ENCODE data around the gene ETNK1.
"Not testable (repeated sequence)": the region's sequence is repeated elsewhere in the genome, so short reads cannot be mapped to it uniquely, and the experiment has no call there.

ETNK1 gene, protein sequence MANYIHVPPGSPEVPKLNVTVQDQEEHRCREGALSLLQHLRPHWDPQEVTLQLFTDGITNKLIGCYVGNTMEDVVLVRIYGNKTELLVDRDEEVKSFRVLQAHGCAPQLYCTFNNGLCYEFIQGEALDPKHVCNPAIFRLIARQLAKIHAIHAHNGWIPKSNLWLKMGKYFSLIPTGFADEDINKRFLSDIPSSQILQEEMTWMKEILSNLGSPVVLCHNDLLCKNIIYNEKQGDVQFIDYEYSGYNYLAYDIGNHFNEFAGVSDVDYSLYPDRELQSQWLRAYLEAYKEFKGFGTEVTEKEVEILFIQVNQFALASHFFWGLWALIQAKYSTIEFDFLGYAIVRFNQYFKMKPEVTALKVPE

DNA sequence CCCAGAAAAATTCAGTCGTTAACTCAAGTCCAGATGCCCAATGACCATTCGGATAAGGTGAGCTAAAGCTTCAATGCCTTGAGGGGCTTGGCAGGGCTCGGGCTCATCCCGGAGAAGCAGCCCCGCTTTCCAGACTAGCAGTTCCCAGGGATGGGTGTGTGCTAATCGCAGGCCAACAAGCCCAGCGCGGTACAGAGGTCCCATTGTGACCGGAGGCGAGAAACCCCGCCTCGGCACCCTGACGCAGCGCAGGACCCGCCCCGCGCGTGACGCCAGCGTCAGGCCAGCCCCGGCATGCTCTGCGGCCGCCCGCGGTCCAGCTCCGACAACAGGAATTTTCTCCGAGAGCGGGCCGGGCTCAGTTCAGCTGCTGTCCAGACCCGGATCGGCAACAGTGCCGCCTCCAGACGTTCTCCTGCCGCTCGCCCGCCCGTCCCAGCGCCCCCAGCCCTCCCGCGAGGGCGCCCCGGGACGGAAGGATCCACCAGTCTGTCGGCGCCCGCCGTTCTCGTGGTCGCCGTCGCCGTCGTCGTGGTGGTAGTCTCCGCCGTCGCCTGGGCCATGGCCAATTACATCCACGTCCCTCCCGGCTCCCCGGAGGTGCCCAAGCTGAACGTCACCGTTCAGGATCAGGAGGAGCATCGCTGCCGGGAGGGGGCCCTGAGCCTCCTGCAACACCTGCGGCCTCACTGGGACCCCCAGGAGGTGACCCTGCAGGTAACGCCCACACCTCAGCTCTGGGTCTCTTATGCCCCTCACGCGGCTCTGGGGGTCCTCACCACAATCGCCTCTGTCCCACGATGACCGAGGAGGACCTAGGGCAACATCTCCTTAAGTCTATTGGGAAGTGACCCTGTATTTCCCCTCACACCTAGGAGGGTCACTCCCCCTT is at the start of gene ETNK1:
Gene ETNK1 (plus strand): TSS at position 302 of the 892 bp plus-strand sequence. CDS start 260 bp downstream, at position 562.
- DNase-seq = peak; percentile 84 to 96 (median 95)

DNA sequence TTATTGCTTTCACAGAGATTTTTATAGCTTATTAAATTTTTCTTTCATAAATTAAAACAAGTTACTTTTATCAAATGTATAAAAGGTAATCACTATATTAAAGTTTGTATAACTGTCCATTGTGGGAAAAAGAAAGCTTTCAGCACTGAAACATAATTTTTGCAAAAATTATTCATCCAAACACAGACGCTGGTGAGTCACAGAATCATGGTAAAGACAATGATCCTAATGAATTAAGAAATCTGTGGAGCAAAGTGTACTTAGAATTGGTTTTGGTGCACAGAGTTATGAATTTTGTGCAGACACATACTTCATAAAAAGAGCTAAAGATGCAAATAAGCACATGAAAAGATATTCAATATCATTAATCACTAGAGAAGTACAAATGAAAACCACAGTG is 48.9 kb upstream of the ETNK1 start:
- DNase-seq = no peak

DNA sequence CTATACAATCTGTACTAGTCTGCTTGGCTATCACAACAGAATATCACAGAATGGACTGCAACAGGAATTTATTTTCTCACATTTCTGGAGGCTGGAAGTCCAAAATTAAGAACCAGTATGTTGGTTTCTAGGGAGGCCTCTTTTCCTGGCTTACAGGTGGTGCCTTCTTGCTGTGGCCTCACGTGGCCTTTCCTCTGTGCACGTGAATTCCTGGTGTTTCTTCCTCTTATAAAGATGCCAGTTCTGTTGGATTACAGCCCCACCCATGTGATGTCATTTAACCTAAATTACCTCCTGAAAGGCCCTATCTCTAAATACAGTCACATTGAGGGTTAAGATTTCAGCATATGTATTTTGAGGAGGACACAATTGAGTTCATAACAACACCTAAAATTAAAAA is 48.5 kb upstream of the ETNK1 start:
- DNase-seq = no peak

DNA sequence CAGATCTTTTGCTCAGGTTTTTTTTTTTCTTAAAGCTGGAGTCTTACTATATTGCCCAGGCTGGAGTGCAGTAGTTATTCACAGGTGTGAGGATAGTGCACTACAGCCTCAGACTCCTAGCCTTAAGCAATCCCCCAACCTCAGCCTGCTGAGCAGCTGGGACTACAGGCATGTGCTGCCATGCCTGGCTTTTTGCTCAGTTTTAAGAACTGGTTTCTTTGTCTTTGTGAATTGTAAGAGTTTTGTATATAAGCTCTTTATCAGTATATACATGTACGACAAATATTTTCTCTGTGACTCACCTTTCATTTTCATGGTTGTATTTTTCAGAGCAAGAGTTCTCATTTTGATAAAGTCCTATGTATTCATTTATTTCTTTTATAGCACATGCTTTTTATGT is 47.3 kb upstream of the ETNK1 start:
- no peak for DNase-seq

DNA sequence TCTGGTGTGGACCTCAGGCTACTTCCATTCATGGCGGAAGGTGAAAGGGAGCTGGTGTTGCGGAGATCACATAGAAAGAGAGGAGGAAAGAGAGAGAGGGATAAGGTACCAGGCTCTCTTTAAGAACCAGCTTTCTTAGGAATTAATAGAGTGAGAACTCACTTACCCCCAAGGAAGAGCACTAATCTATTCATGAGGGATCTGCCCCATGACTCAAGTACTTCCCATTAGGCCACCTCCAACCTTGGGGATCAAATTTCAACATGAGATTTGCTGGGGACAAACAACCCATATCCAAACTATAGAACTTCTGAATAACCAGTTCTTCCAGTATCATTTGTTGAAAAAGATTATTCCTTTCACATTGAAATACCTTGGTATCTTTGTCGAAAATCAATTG is 46.6 kb upstream of the ETNK1 start:
- DNase-seq = no peak

DNA sequence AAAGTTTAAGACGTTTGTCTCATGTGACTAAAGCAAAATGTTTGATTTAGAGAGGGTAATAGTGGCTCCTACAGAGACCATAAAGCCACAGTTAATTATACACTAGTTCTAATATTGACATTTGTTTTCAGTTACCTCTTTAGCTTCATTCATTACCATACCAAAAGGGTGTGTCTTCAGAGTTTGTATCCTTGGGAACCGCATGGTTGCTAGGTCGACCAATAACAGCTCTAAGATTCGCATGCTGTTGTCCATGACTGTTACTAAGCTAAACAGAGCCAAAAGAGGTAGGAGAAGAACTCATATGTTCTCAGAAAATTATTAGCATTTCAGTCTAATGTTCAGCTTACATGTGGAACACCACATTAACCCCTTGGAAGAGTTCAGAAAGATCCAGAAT is 36.2 kb upstream of the ETNK1 start:
- peak in 2 of 3 experiments; percentile 58 to 92 for DNase-seq

DNA sequence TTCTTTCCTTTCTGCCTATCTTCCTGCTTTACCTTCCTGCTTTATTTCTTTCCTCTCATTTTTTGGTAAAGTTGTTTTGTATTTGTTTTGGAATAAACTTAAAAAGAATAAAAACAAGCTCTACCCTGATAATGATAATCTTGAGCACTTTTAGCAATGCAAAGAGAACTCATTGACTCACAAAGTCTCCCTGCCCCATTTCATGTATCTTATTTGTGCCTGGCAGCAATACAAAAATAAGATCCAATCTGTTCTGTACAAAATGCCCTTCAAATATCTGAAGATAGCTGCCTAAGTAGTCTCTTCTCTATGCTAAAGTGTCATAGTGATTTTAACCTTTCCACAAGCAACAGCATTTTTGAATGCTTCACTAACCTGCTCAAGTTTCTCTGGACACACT is 31.1 kb upstream of the ETNK1 start:
- no peak for DNase-seq

DNA sequence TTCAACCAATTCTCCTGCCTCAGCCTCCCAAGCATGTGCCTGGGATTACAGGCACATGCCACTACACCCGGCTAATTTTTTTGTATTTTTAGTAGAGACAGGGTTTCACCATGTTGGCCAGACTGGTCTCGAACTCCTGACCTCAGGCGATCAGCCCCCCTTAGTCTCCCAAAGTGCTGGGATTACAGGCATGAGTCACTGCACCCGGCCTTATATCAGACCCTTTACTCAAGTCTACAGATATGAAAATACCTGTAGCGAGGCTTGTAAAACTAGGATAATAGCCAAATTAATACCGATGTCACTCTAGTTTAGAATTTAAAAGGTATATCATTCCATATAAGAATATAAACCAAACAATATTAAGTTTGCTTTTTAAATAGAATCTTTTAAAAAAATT is 27.4 kb upstream of the ETNK1 start:
- DNase-seq = not testable (repeated sequence)

DNA sequence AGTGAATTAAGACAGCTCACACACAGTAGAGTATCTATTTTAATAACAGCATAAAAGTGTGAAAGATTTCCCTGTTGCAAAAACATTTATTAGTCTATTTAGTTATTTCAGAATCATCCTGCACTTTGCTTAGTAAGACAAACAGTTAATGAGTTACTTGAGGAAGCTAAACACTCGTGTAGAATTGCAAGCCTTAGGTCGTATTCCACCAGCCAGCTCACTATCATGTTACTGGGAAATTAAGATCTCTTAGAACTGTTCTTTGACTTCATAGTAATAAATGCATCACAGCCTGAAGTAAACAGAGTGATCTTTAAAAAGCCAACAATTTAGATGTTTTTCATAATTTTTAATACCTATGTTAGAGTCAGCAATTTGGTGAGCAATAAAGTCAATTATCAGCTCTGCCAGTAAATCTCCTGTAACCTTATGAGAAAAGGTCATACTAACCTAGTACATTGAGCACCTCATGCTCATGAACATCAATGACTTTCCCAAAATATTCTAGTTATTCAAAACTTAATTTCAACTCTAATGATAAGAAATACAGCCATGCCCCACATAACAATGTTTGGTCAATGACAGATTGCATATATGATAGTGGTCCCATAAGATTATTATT is 26.7 kb upstream of the ETNK1 start:
- no peak for DNase-seq

DNA sequence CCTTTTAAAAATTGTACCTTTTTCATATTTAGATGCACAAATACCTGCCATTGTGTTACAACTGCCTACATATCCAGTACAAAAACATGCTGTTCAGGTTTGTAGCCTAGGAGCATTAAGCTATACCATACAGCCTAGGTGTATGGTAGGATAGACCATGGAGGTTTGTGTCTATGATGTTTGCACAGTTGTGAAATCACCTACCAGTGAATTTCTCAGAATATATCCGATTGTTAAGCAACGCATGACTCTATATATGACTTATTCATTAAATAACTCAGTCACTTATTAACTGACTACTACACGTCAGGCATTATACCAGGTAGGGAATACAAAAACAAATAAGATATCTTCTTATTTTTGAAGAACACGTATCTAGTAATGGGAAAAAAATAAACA is 26.2 kb upstream of the ETNK1 start:
- DNase-seq = no peak

DNA sequence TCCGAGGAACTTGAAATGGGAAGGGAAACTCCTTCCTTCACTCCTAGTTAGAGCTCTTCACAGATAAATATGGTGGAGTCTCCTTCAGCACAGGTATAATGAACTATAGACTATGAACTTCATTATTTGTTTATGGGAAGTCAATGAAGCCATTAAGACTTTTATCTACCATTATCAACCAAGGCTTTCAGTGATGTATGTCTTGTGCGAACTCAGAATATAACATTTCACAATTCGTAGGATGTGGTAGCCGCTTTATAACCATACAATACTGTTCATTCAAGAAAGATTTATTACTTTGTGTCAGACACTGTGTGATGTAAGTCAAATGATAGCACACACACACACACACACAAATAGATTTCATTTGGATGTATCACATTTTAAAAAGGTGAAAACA is 24.8 kb upstream of the ETNK1 start:
- DNase-seq = no peak

DNA sequence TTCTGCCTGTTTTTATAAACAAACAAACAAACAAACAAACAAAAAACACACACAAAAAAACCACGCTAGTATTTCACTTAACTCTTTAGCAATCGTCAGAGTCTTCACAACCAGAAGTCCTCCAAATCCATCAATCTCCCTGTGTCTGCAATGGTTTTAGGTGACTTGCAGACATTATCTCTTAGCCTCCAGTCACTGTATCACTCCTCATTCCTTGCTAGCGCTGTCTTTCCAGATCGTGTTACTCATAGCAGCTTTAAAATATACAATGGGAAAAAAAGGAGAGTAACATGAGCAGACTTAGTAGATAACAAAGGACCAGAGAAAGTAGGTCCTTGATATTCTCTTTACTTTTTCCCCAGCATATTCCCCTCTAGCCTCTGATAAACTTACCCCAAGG is 15.5 kb upstream of the ETNK1 start:
- DNase-seq = no peak

DNA sequence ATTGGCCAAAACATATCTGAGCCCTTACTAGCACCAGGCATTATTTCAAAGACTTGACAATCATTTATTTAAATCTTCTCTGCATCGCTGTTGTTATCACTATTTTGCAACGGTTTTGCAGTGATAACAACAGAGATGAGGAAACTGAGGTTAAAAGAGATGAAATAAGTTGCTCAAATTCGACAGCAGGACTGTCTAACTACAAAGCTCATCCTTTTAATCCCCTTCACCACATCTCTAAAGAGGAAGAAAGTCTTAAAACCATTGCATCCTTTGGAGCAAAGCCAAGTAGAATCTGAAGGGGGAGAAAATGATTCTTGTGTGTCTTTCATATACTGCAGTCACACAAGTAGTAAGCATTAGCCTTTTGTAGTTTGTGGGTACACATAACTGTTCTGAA is 14.8 kb upstream of the ETNK1 start:
- DNase-seq = no peak

DNA sequence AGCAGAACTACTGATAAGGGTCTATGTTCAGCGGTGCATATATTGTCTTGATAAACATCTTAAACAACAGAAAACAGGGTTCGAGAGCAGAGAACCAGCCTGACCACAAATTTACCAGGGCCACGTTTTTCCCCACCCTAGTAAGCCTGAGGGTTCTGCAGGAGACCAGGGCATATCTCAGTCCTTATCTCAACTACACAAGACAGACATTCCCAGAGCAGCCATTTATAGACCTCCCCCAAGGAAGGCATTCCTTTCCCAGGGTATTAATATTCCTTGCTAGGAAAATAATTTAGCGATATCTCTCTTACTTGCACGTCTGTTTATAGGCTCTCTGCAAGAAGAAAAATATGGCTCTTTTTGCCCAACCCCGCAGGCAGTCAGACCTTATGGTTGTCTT is 12.1 kb upstream of the ETNK1 start:
- not testable (repeated sequence) for DNase-seq

DNA sequence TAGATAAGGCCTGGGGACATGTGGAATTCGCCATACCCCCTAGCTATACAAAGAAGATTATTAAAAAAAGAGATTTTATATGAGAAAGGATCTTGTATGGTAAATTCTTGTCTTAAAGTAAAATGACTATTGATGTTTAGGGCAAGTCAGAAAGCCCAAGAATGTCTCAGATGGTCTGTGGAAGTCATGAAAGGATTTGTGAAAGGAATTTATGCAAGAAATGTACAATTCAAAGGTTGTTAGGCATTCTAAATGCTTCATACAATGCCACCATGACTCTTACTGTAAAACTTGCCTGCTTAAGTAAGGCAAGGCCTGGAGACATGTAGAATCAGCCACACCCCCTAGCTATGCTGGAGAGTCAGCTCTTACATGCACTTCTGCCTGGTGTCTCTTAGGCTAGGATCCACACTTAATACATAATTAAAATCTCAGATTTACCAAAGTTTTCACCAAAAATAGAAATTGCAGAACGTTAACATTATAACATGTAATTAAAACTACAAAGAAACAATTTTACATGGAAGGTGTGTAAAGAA is 8.9 kb upstream of the ETNK1 start:
- no peak for DNase-seq

DNA sequence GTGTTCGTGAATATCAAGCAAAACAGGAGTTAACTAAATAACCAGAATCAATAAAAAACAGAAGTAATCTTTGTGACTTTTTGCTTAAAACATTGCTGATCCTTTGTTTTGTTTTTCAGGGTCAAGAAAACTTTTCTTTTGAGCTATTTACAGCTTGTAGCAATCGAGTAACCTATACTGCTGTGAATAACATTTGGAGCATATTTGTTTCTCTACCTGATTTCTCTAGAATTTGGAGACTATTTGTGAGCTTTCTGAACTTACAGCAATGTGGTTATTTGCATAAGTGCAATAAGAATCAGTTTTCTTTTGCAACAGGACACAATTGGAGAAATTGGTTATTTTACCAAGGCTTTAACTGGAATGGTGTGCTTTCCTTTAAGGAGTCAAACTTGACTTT is 7.3 kb upstream of the ETNK1 start:
- no peak for DNase-seq

DNA sequence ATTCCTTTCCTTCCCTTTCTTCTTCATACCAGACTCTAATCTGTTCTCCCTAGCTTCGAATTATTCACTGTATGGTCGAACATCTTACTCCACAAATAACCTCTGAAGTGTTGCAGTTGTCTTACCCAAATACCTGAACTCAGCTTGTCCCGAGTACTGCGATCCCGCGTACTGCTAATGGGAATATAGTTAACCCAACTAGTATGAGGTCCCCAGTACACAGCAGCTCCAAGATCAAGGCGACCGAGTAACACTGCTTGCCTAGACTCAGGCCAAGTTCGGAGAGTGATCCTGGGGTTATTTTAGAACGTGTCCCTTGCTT is 462 bp upstream of the ETNK1 start:
- DNase-seq = peak in 1 of 3 experiments; percentile 92

DNA sequence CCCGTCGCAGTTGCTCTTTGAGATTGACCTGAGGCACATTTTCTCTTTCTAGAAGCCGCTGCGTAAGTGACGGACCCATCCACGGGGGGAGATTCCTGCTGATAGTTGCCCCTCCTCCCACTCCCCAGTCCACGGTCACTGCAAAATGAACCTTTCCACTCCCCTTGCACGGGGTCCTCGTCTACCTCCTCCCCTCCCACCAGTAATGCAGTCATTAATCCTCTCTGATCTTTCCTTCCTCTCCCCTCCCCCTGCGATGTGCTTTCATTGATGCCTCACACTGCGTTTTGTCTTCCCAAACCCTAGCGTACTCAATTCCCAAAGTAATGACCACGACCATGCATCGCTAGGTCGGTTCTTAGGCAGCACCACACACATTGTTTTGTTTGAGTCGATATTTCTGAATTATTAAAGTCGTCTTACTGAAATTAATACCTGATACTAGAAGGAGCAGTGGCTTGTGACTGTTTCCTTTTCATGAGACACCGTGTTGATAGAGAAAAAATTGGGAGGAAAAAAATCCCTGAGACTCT is 857 bp downstream of the ETNK1 start:
- peak; percentile 16 to 83 (median 80) for DNase-seq

DNA sequence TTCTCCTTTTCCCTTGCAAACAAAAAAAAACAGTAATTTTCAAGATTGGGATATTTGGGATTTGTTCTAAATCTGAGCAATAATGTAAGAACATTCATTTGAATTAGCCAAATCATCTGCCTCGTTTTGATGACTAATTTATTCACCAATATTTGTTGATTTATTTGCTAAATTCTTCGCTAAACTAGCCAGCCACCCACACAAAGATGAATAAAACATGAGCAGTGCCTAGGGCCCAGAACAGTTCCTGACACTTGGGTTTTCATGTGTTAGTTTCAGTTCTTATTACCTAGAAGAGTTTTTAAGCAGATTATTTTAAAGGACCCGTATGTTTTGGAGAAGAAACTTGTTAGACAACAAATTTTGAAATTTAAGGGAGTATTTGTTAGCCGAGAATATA is 1.4 kb downstream of the ETNK1 start:
- peak in 1 of 3 experiments; percentile 46 for DNase-seq

DNA sequence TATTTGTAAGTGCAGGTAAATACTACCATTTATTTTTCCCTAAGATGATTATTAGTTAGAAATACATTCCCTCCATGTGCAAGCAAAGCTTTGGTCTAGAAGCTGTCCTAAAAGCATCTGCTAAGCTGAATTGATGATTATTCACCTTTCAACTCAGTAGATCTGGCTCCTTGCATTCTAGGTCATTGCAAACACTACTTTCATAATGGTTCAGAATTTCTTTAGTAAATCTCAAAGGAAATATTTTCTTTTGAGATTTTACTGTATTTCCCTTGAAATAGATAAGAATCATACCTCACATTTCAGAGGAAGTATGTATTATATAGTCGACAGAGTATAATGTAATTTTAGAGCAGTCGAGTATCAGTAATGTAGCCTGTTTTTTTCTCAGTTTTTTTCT is 2.4 kb downstream of the ETNK1 start:
- no peak for DNase-seq

DNA sequence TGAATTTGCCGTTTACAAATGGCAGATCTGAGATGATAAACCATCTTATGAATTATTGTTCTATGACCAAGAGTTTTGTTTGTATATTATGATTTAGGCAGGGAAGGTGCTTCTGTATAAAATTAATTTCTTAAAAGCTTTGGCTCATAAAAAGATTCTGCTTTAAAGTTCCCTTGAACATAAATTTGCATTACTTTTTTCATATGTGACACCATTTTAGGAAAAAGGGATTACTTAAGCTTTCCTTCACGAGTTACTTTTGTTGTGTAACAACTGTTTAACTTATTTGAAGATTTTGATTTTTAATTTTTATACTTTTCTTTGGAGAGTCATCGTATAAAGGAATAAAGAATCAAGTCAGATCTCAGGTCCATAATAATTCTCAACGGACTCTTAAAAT is 3.3 kb downstream of the ETNK1 start:
- DNase-seq = no peak

DNA sequence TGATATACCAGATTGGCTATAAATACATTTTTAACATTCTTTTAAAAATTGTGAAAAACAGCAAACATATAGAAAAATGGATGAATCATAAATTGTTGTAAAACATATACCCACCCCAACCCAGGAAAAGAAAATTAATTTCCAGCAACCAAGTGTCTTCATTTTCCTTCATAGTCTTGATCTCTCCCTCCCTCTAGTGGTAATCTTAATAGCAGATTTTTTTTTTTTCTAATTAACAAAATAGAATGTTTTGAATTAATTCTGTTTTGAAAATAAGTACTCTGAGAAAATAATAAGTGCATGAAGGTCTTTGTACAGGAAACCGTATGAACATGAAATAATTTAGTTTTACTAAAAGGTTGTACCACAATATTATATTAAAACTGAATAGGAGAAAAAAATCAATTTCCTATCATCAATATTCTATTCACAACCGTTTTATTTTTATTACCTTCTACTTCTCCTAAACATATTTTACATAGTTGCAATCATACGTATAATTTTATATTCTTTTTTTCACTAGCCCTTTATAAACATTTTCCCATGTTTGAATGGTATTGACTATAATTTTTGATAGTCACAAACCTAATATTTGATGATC is 7.0 kb downstream of the ETNK1 start:
- peak in 1 of 3 experiments; percentile 39 for DNase-seq

DNA sequence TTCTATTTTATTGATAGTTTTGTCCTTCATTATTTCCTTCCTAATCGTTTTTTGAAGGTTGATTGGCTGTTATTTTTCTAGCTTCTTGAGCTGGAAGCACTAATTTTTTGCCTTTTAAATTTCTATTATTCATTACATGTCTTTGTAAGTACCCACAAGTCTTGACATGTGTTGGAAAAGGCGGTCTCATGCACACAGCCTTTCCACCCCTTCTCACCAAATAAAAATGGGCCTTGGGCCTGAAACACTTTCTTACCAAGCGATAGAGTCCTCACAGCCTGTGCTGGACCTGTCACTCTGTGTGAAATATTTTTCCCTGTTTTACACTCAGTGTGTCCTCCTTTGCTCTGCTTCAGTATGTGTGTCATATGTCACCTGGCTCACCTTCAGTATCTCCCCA is 9.9 kb downstream of the ETNK1 start:
- no peak for DNase-seq
